PC-3 (cell line): Measurements from ENCODE around the gene ZNF343.

Experiments used
- CTCF ChIP-seq: fragments of 300-600 bp; sonication (generic); conservative IDR thresholded peaks from 2 replicates; pipeline ENCODE4 v1.5.1; 2017; ENCODE audit warnings: antibody characterized with exemption, low read depth, mild to moderate bottlenecking, low read length
- EZH2phosphoT487 ChIP-seq: fragments of 300-600 bp; sonication (generic); IDR thresholded peaks from 2 replicates; pipeline ENCODE4 v1.6.1; 2018; ENCODE audit warnings: mild to moderate bottlenecking, antibody characterized with exemption, low read length, borderline replicate concordance

GRCh38 chr20:2480381-2480780 is 28.3 kb downstream of the ZNF343 start:
- TF ChIP-seq CTCF (no peak), EZH2phosphoT487 (no peak)
